ENCODE measurements around the gene CALHM5. TPM values are rescaled to one million over a fixed set of nuclear protein-coding genes. Genes with fewer than 3 reads are reported as not detected.

Gene CALHM5
- total and polyA plus RNA-seq, 10 of the 15 experiments (the other 5 are each of a cell fraction or from before 2014, with no cell fraction given) = not detected

DNA sequence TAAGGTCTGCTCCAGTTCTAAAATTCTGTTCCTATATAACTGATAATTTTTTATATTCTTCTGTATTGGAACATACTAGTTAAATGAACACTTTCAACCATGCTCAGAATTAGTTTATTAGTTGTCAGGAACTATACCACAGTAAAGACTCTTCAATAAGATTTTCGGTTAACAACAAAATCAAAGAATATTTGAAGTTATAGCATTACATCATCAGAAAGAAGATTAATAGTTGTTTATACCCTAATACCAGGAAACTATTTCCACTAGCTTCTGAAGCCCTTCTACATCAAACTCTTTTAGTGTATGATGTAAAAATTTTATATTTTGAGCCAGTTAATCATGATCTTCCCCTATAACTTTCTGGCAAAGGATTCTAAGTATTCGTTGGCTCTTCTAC, 48.7 kb downstream of the CALHM5 start (continued):
- TF ChIP-seq, protein P1, sequence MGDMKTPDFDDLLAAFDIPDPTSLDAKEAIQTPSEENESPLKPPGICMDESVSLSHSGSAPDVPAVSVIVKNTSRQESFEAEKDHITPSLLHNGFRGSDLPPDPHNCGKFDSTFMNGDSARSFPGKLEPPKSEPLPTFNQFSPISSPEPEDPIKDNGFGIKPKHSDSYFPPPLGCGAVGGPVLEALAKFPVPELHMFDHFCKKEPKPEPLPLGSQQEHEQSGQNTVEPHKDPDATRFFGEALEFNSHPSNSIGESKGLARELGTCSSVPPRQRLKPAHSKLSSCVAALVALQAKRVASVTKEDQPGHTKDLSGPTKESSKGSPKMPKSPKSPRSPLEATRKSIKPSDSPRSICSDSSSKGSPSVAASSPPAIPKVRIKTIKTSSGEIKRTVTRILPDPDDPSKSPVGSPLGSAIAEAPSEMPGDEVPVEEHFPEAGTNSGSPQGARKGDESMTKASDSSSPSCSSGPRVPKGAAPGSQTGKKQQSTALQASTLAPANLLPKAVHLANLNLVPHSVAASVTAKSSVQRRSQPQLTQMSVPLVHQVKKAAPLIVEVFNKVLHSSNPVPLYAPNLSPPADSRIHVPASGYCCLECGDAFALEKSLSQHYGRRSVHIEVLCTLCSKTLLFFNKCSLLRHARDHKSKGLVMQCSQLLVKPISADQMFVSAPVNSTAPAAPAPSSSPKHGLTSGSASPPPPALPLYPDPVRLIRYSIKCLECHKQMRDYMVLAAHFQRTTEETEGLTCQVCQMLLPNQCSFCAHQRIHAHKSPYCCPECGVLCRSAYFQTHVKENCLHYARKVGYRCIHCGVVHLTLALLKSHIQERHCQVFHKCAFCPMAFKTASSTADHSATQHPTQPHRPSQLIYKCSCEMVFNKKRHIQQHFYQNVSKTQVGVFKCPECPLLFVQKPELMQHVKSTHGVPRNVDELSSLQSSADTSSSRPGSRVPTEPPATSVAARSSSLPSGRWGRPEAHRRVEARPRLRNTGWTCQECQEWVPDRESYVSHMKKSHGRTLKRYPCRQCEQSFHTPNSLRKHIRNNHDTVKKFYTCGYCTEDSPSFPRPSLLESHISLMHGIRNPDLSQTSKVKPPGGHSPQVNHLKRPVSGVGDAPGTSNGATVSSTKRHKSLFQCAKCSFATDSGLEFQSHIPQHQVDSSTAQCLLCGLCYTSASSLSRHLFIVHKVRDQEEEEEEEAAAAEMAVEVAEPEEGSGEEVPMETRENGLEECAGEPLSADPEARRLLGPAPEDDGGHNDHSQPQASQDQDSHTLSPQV (IDR thresholded peaks at IDR 0.05) = no peak
- TF ChIP-seq MYC (IDR thresholded peaks at IDR 0.05; ENCODE audit: insufficient read depth, insufficient read length, insufficient replicate concordance, low read length, severe bottlenecking) (no peak), SMC3 (IDR thresholded peaks at IDR 0.05; ENCODE audit: borderline replicate concordance, low read length) (no peak), SRF (IDR thresholded peaks at IDR 0.05; ENCODE audit: low read depth in 2 of 2, low read length in 2 of 2) (no peak), BMI1 (IDR thresholded peaks at IDR 0.05; ENCODE audit: borderline replicate concordance) (no peak), NFXL1 (IDR thresholded peaks at IDR 0.05; ENCODE audit: borderline replicate concordance) (no peak)
- TF ChIP-seq, protein P2, sequence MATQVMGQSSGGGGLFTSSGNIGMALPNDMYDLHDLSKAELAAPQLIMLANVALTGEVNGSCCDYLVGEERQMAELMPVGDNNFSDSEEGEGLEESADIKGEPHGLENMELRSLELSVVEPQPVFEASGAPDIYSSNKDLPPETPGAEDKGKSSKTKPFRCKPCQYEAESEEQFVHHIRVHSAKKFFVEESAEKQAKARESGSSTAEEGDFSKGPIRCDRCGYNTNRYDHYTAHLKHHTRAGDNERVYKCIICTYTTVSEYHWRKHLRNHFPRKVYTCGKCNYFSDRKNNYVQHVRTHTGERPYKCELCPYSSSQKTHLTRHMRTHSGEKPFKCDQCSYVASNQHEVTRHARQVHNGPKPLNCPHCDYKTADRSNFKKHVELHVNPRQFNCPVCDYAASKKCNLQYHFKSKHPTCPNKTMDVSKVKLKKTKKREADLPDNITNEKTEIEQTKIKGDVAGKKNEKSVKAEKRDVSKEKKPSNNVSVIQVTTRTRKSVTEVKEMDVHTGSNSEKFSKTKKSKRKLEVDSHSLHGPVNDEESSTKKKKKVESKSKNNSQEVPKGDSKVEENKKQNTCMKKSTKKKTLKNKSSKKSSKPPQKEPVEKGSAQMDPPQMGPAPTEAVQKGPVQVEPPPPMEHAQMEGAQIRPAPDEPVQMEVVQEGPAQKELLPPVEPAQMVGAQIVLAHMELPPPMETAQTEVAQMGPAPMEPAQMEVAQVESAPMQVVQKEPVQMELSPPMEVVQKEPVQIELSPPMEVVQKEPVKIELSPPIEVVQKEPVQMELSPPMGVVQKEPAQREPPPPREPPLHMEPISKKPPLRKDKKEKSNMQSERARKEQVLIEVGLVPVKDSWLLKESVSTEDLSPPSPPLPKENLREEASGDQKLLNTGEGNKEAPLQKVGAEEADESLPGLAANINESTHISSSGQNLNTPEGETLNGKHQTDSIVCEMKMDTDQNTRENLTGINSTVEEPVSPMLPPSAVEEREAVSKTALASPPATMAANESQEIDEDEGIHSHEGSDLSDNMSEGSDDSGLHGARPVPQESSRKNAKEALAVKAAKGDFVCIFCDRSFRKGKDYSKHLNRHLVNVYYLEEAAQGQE (IDR thresholded peaks at IDR 0.05; ENCODE audit: low read depth, low read length) = no peak
